HG02798 (cell line): ENCODE results near the gene AKAP8.

Source experiments
- ATAC-seq: cut with Tn5 transposase; IDR thresholded peaks from one replicate; pipeline ENCODE4 v1.9.1; 2021; ENCODE audit warnings: mild to moderate bottlenecking; ENCODE audit not compliant: unreplicated experiment, poor library complexity

AKAP8 gene

DNA sequence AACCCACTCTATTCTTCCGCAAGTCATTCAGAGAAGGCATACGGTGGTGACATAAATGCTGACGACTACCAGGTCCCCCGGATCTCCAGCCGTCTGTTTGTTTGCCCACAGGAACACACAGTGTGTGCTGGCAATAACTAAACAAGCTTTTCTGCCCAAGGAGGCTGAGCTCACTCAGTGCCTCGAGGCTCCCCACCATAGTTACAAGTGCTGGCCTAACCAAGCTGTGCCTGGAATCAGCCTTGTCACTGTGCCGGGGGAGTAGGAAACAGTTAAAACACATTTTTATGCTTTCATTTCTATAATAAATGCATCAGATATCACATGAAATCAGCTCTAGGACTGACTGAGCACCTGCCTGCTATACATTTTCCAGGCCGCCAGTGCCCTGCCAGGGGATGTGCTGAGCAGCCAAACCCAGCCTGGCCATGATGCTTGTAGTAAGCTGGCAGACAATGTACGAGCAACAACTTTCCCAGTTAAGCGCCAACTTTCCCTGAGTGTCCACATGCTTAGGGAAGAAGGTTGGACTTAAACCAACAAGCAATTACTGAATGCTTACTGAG, 75.4 kb downstream of the AKAP8 start:
- ATAC-seq, result no peak
